ENCODE data around the gene ZNF496.

Gene ZNF496

DNA sequence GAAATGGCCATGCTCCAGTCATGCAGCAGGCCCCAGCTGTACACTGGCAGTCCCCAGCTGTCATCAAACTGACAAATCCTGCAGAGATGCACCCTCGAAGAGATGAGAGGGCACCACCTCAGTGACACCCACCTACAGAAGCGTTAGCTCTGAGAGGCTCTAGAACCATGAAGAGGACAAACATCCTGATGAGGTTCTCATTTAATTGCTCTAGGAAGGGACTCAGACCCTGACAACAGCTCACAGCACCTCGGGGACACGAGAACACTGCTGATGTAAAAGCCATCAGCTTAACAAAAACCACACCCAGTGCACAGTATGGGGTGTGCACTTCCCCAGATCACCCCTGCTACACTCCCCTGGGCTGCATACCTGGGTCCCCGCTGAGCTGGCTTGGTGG is 3.4 kb downstream of the ZNF496 start:
- DNase-seq (ENCODE audit: low read depth in 2 of 2): no peak

DNA sequence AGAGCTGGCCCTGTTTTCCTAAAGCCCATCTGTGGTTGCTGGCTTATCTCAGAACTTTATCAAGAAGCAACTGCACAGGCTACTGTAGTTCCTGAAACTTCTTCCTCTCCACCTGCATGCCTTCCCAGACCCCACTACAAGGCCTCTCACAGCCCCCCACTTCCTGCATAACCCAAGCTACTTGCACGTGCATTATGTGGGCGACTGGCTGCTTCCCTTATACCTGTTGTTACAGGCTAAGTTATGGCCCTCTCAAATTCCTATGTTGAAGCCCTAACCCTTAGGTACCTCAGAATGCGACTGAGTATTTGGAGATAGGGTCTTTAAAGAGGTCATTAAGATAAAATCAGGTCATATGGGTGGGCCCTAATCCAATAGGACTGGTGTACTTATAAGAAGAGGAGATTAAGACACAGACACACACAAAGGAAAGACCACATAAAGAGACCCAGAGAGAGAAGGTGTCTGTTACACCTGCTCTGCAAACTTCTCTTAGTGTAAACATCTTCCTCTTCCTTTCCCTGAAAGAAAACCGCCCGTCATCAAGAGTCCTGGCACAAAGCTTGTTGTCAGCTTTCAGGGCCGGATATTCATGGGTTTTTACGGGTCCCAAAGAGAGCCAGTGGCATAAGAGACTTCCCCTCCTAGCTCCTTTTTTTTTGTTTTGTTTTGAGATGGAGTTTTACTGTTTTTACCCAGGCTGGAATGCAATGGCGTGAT is 5.1 kb downstream of the ZNF496 start:
- DNase-seq (ENCODE audit: low read depth in 2 of 2): no peak

DNA sequence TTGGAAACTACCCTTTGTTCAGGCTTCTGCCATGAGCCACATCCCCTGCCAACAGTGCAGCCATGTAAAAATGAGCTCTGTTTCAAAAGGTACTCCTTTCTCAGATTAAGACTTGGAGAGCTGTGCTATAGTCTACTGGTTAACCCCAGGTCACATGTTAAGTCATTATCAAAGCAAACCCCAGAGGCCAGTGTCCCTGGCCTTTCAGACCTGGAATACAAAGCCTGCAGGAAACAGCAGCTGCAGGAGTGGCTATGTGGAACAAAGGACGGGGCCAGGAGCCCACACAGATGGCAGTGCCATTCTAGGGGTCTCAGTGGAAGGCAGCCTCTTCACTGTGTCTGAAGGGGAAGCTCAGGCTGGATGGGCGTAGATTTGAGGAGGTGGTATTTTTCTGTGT is 6.7 kb downstream of the ZNF496 start:
- DNase-seq (ENCODE audit: low read depth in 2 of 2): no peak

DNA sequence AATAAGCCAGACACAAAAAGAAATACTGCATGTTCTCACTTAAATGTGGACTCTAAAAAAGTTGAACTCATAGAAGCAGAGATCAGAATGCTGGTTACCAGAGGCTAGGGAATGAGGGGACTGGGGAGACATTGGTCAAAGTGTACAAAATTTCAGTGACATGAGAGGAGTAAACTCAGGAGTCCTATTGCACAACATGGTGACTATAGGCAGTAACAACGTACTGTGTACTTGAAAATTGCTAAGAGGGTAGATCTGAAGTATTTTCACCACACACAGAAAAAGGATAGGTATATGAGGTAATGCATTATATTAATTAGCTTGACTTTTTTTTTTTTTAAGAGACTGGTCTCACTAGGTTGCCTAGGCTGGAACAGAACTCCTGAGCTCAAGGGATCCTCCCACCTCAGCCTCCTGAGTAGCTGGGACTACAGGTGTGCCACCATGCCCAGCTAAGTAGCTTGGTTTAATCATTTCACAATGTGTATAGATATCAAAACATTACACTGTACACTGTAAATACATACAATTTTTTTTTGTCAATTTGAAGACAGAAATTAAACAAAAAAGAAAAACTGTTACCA is 7.4 kb downstream of the ZNF496 start:
- no peak for DNase-seq (ENCODE audit: low read depth in 2 of 2)

DNA sequence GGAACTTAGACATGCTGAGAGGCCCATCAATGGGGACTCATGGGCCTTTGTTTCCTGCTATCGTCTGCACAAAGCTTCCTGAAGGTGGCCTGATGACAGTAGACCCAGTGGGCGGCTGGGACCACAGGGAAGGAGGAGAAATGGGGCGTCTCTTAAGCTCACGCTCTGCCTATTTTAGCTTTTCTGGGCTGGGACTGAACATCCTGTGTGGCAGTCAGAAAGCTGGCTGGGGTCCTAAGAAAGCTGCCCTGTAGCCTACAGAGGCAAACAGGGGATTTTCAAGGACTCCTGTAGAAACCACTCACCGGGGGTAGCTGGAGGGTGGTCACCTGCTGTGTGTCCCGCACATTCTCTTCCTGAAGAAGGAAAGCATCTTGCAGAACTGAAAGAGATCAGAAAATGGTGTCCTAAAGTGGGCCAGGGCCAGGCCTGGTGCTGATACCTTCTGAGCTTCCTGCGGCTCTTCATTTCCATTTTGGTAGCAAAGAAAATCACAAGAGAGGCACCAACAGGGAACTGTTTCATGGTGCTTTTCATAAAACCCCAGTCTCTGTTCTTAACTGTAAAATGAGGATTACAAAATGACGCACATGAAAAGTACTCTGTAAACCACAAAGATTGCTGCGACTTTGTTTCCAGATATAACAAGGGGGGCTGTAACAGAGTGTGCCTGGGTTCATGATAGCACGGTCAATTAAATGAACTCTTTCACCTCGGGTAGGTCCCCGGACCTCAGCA is 8.6 kb downstream of the ZNF496 start:
- no peak for DNase-seq (ENCODE audit: low read depth in 2 of 2)

DNA sequence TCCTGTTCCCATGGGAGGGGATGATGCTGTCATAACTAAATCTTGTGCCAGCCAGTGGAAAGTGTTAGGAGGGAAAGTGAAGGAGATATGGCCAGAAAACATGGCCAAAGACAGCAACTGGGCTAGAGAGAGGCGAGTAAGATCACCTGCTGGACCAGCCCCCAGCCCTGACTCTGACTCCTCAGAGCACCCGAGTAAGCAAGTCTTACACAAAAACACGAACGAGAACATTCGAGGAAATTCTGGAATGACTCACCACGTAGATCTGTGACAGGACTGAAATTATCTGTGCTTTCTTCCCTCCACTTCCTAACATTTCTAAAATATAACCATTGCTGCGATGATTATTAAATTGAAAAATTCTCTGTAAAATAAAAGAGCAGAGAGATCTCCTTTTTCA is 9.2 kb downstream of the ZNF496 start:
- no peak for DNase-seq (ENCODE audit: low read depth in 2 of 2)

DNA sequence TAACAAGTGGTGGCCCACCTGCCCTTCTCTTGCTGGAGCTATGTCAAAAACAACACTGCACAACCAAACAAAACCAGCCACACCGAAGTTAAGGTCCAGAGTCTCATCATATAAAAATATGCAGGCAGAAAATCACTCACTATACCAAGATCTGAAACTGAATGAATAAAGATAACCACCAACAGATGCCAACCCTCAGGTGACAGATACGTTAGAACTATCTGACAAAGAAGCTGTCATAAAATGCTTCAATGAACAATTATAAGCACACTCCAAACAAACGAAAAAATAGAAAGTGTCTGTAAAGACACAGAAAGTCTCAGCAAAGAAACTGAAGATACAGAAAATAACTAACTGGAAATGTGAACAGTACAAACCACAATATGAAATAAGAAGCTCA is 14.0 kb downstream of the ZNF496 start:
- DNase-seq (ENCODE audit: low read depth in 2 of 2): no peak

DNA sequence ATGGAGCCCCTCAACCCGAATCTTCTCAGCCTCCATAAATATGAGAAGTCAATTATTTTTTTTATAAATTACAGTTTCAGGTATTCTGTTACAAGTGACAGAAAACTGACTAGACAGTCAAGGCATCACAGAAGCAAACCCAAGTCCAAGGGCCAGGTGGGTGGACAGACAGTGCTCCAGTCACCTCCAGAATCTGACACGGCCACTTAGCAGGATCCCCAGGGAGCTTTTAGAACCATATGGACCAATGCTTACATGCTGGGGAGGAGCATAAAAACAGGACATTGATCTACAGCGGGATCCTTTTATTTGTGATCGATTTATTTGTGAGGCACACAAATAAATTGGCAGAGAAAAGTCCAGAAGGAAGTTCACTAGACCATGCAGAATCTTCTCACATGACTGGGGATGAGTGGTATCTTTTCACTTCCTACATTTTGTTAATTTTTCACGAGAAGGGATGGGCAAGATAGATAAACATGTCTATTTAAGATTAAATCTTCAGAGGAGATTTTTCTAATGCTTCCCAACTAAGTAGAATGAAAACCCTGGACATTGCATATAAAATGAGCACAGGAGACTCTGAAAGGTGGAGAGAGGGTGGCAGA is 15.0 kb downstream of the ZNF496 start:
- no peak for DNase-seq (ENCODE audit: low read depth in 2 of 2)

DNA sequence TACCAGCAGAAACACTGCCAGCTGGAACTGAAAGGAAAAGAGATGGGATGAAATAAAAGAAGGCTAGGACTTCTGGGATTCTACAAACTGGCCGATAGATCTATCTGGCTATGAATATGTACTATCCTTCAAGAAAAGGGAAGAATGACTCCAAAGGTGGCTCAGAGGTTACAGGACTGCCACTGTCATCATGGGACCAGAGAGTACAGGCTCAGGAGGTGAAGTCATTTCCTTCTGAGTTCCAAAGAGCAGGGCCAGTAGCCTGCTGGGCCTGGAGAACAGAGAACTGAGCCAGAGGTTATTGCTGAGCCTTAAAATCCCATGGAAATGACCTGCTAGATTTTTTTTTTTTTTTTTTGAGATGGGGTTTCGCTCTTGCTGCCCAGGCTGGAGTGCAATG is 27.6 kb downstream of the ZNF496 start:
- DNase-seq (ENCODE audit: low read depth in 2 of 2): no peak

DNA sequence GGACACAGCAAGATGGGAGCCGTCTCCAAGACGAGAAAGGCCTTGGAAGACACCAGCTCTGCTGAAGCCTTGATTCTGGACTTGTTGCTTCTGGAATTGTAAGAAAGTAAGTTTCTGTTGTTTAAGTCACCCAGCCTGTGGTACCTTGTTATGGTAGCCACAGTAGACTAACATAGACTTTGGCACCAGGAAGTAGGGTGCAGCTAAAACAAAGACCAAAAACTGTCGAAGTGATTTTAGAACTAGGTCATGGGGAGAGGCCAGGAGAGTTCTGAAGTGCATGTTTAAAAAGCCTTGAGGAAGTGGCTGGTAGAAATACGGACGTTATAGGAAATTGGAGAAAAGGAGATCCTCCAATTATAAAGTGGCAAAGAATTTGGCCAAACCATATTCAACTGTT is 28.5 kb downstream of the ZNF496 start:
- no peak for DNase-seq (ENCODE audit: low read depth in 2 of 2)

DNA sequence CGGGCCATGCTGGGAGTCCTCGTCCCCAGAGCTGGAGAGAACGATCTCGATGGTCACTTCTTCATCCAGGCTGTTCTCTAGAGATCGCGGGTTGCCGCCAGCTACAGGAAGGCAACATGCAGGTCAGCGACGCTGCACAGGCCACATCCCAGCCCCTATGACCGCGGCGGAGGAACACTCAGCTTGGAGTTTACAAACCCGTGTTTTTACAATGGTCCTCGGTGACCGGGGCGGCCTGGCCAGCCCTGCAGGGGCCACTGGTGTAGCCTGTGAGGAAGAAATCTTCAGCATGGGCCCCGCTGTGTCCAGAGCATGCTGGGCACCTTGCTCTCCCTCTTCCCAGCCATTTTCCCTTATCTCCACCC is 30.5 kb downstream of the ZNF496 start:
- no peak for DNase-seq (ENCODE audit: low read depth in 2 of 2)

DNA sequence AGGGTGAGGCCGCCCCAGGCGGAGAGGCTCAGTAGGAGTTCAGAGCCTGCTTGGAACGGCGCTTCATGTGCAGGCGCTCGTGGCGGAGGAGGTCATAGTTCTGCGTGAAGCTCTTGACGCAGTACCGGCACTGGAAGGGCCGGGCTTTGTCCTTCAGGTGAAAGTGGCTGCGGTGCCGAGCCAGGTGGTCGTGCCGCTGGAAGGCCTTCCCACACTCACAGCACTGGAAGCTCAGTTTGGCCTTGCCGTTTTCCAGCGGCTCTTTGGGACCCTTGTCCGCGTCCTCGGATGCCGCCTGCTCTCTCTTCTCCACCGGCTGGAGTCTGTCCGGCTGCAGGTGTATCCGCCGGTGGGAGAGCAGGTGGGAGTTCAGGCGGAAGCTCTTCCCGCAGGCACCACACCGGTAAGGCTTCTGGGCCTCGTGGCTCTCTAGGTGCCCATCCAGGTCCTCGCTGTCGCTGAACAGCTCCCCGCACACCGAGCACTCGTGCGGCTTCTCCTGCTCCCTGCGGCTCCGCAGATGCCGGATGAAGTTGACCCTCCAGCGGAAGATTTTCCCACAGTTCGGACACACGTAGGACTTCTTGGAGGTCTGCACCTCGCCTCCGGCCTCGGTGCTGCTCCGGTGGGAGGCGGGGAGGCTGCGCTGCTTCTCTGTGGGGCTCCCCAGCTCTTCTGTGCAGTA is 31.0 kb downstream of the ZNF496 start:
- no peak for DNase-seq (ENCODE audit: low read depth in 2 of 2)

DNA sequence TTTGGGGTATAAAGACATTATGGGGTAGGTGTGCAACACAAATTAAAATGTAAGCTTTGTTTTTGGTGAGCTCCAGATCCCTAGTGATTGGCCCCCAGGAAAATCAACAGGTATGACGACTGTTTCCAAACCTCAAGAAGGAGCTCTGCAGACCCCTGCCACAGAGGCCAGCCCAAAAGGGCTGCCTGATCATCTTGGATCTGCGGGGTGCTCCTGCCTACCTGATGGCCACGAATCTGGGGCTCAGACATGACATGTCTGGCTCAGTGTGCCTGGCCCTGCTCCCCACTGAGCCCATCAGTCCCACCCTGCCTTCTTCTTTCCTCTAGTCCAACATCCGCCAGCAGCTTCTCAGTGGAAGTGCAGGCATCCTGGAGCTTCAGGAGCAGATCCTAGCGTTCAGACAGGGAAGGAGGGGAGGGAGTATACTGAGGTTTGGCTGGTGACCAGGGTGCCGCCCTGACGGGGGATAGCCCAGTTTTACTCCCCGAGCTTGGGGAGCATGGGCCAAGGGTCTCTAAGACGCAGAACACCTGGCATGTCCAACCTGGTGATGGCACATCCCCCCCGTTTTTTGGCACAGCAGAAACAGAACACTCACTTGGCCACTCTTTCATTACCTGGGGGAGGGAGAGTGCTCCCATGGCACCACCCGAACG is 31.8 kb downstream of the ZNF496 start:
- no peak for DNase-seq (ENCODE audit: low read depth in 2 of 2)

DNA sequence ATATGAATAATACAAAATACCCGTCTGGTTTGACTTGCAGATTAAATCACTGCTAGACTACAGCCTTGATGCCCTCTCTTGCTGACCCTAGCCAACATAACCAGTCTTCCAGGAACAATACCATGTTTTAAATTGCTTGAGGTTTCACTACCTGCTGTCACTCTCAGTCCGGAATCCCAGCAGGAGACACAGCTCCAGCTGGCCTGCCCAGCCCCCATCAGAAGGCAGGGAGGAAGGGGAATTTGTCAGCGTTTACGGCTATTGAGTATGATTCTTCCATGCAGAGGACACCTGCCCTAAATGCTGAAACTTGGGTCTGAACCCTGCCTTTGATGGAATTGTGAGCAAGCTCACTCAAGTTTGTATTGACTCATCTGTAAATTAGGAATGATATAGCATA is 33.0 kb downstream of the ZNF496 start:
- DNase-seq (ENCODE audit: low read depth in 2 of 2): no peak

DNA sequence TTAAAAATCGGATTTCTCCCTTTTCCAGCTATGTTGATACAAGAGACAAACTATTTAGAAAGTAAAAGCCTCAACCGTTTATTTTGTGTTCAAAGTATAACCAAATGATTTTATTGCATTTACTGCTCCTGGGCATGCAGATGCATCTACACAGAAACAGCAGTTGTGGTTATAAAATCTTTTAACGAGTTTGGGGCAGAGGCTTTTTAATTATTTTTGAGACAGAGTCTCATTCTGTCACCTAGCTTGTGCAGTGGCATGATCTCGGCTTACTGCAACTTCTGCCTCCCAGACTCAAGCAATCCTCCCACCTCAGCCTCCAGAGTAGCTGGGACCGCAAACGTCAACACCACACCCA is 33.6 kb downstream of the ZNF496 start:
- no peak for DNase-seq (ENCODE audit: low read depth in 2 of 2)

DNA sequence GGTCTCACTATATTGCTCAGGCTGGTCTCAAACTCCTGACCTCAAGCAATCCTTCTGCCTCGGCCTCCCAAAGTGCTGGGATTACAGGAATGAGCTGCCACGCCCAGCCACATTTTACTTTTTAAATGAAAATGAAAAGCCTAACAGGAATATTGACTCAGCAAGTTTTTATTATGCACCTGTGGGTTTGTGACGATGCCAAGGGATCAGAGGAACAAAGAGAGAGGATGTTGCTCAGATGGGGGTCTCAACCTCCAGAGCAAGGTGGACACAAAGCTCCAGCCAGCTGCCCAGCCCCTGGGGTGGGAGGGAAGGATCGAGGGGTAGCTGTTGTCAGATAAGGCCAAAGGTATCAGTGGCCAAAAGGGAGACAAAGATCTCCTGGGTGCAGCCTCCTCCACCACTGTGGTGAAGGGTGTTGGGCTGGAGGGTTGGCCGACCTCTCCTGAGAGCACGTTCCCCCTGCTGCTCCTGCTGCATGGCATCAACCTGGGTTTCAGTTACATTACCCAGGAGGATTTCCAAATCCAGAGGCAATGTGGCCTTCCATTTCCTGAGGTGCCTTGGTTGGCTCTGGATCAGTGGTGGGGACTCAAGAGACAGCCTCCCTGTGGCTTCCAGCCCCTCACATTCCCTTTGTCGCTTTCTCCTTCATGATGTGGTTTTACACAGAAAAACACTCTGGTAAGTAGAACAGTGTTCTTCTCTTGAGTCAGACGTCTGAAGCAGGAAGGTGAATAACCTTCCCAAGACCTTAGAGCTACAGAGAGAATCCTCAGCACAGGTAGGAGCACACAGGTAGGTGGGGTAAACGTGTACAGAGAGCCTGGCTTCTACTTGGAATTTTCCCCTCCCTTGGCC is 34.2 kb downstream of the ZNF496 start:
- DNase-seq (ENCODE audit: low read depth in 2 of 2): no peak

DNA sequence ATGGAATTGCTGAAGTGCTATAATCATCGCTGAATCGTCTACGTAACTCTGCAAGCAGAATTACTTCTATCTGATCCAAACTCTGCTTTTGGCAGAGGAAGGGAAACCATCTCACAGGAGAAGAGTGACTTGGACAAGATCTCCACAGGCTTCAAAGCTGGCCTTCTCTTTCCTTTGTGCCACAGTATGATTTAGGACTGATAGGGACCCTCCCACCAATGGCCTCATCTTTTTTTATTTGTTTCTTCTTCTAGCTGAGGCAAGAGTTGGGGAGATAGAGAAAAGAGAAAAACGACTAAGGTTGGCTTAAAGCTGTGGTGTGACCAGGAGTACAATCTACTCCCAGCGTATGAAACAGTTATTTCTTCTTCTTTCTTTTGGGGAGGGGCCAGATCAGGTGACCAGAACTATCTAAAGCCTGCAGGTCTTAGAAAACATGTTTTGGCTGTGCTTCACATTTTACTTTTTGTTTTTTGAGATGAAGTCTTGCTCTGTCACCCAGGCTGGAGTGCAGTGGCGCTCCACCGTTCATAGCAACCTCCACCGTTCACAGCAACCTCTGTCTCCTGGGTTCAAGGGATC is 35.0 kb downstream of the ZNF496 start:
- no peak for DNase-seq (ENCODE audit: low read depth in 2 of 2)

DNA sequence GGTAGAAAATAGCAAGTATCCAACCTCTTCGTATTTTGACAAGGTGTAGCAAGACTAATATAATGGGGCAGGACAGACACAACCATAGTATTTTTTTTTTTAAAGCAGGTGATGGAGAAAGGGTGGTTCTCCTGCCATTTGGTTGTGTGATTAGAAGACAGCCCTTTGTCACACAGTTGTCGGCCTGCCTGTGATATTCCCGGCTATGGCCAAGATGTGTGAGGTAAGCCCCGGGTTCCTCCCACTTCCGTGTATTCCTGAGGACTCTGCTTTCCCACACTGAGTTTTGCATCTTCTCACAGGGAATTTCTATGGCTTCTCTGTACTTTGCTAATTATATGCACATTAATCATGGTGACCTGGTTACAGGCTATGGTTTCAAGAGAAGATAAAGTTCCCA is 35.9 kb downstream of the ZNF496 start:
- no peak for DNase-seq (ENCODE audit: low read depth in 2 of 2)

DNA sequence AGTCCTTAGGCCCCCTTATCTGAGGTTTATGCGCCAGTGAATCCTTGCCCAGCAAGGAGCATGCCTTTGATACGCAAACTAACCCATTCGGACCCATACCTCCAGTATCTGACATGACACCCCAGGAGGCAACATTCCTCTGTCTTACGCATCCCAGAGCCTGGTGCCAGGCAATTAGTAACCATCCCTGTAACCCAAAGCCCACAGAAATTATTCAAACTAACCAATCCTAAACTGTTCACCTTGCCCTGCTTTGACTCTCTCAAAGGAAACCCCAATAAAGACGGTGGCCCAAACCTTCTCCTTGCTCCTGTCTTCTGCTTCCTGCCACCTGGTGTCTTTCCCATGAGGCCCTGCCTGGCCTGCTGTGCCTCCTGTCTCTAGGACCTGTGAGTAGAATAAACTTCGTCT is 36.4 kb downstream of the ZNF496 start:
- no peak for DNase-seq (ENCODE audit: low read depth in 2 of 2)

DNA sequence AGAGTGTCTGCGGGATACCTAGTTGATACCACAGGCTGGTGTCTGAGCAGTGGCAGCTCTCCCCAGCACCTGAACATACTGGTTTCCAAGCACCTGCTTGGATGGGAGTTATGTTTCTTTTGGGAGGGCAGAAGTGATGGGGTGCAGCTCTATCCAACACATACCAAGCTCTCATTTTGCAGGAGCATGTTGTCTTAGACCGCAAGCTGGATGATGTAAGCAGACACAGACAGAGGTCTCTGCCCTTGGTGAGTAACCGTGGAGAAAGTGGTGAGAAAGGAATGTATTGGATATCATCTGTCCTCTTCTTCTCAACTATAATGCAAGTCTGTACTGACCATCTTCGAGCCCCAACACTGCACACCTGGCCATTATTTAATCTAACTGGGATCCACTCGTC is 37.4 kb downstream of the ZNF496 start:
- DNase-seq (ENCODE audit: low read depth in 2 of 2): no peak

DNA sequence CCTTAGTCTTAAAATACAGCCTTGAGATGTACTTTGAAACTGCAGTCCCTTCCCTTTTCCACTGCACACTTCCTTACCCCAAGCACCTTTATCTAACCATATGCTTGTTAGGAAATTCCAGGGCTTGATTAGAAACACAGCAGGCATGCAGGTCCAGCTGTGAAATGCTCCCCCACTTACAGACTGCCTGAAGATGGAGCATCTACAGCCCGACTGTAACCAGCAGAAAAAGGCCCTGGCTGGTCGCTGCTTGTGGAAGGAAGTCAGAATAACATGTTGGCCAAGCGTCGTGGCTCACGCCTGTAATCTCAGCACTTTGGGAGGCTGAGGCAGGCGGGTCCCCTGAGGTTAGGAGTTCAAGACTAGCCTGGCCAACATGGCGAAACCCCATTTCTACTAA is 38.6 kb downstream of the ZNF496 start:
- DNase-seq (ENCODE audit: low read depth in 2 of 2): no peak

All from activated CD4-positive, alpha-beta T cell treated with anti-CD3 and anti-CD28 coated beads for 24 hours (primary cell).